GM12892 (cell line): ENCODE measurements around the gene HS3ST2. TPM values are rescaled to one million over a fixed set of nuclear protein-coding genes. Genes with fewer than 3 reads are reported as not detected.

Source experiments
- DNase-seq: peaks from one replicate; pipeline ENCODE4 v3.0.0; 2011; ENCODE audit not compliant: insufficient read length
- FAIRE-seq: peaks from 2 replicates; lab custom pipeline; 2011; peaks lifted over from hg19 to GRCh38; lab: Jason Lieb, UNC
- POLR2A ChIP-seq: IDR thresholded peaks from 2 replicates; pipeline ENCODE4 v1.6.1; 2011; ENCODE audit warnings: low read depth, low read length, control low read depth
- POLR2AphosphoS5 ChIP-seq: IDR thresholded peaks from 2 replicates; pipeline ENCODE4 v1.6.1; 2011; ENCODE audit warnings: low read depth, low read length, control low read depth
- TAF1 ChIP-seq: IDR thresholded peaks from 2 replicates; pipeline ENCODE4 v1.6.1; 2011; ENCODE audit warnings: low read depth, mild to moderate bottlenecking, control low read depth, low read length, borderline replicate concordance
- polyA plus RNA-seq: library from polyadenylated mRNA; unstranded; fragments of >200 nt; gene quantifications from one replicate; pipeline ENCODE4 v1.2.1, GENCODE V29; 2012; ENCODE audit warnings: missing spikeins, inconsistent platforms; ENCODE audit not compliant: missing spikeins

The HS3ST2 gene
- polyA plus RNA-seq, result not detected

GRCh38 chr16:22813948-22814710 is at the start of gene HS3ST2:
TSS of gene HS3ST2 (plus strand) at chr16:22814162. CDS start at chr16:22814611, 449 bp downstream.
- DNase-seq (no peak), FAIRE-seq (no peak)
- TF ChIP-seq POLR2AphosphoS5, result no peak
- TF ChIP-seq TAF1, result no peak
- no peak for TF ChIP-seq POLR2A

- TF ChIP-seq TAF1, result no peak
- TF ChIP-seq POLR2A, result no peak
- no peak for TF ChIP-seq POLR2AphosphoS5
- FAIRE-seq (no peak), DNase-seq (no peak)
Observed at GRCh38 chr16:22764662-22765327, 49.2 kb upstream of the HS3ST2 start.

- DNase-seq (no peak), FAIRE-seq (no peak)
- TF ChIP-seq TAF1, result no peak
- TF ChIP-seq POLR2AphosphoS5, result no peak
- TF ChIP-seq POLR2A, result no peak
Observed at GRCh38 chr16:22765479-22765878, 48.5 kb upstream of the HS3ST2 start.

- DNase-seq (no peak), FAIRE-seq (no peak)
- TF ChIP-seq POLR2AphosphoS5 (no peak), TAF1 (no peak), POLR2A (no peak)
Observed at GRCh38 chr16:22770866-22771265, 43.1 kb upstream of the HS3ST2 start.

- TF ChIP-seq POLR2AphosphoS5, result no peak
- no peak for TF ChIP-seq POLR2A
- TF ChIP-seq TAF1, result no peak
- no peak for DNase-seq
- no peak for FAIRE-seq
Observed at GRCh38 chr16:22771551-22771950, 42.4 kb upstream of the HS3ST2 start.

GRCh38 chr16:22775220-22775922 is 38.6 kb upstream of the HS3ST2 start:
- FAIRE-seq (no peak), DNase-seq (no peak)
- TF ChIP-seq POLR2A (no peak), TAF1 (no peak), POLR2AphosphoS5 (no peak)

- no peak for TF ChIP-seq TAF1
- no peak for TF ChIP-seq POLR2A
- TF ChIP-seq POLR2AphosphoS5, result no peak
- DNase-seq (no peak), FAIRE-seq (no peak)
Observed at GRCh38 chr16:22781480-22781879, 32.5 kb upstream of the HS3ST2 start.

- TF ChIP-seq TAF1, result no peak
- DNase-seq, result no peak
- FAIRE-seq, result no peak
Observed at GRCh38 chr16:22782314-22782713, 31.6 kb upstream of the HS3ST2 start.

GRCh38 chr16:22784690-22785214 is 29.2 kb upstream of the HS3ST2 start:
- no peak for FAIRE-seq
- DNase-seq, result no peak
- no peak for TF ChIP-seq POLR2AphosphoS5
- TF ChIP-seq POLR2A, result no peak
- TF ChIP-seq TAF1, result no peak

- TF ChIP-seq TAF1 (no peak), POLR2AphosphoS5 (no peak), POLR2A (no peak)
- DNase-seq (no peak), FAIRE-seq (no peak)
Observed at GRCh38 chr16:22785552-22785951, 28.4 kb upstream of the HS3ST2 start.

- TF ChIP-seq POLR2AphosphoS5, result no peak
- no peak for TF ChIP-seq POLR2A
- no peak for TF ChIP-seq TAF1
- DNase-seq, result no peak
- no peak for FAIRE-seq
Observed at GRCh38 chr16:22786284-22786683, 27.7 kb upstream of the HS3ST2 start.
